KOPT-K1 (cell line): ENCODE data around the gene TNIK.

Experiments used
- H3K27ac ChIP-seq: fragments of 200-600 bp; sonication (generic); 2 replicates; pipeline ENCODE4 v1.5.1; 2016; ENCODE audit warnings: antibody characterized with exemption, mild to moderate bottlenecking, low read depth, low read length; ENCODE audit not compliant: poor library complexity, severe bottlenecking
- H3K36me3 ChIP-seq: fragments of 200-600 bp; sonication (generic); 2 replicates; pipeline ENCODE4 v1.5.1; 2017; ENCODE audit warnings: antibody characterized with exemption, mild to moderate bottlenecking, low read length, moderate library complexity; ENCODE audit not compliant: insufficient read depth
- H3K9me3 ChIP-seq: fragments of 200-600 bp; sonication (generic); 2 replicates; pipeline ENCODE4 v1.5.1; 2017; ENCODE audit warnings: antibody characterized with exemption, low read length, mild to moderate bottlenecking; ENCODE audit not compliant: insufficient read depth, poor library complexity, severe bottlenecking

TNIK gene

DNA sequence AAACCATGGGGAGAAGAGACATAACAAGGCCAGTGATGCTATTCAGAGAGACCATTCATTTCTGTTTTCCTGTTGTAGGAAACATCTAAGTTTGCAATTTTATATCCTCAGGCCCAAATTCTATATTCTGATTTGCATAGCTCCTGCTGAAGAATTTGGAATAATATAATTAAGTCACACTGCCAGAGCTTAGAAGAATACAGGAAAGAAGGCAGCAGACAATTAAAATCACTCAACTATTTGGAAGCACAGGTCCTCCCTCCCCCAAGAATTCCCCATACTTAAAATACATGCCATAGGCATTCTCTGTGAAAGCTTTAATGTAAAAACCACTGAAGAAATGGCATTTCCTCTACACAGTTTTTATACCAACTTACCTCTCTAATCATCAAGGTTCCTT lies 366.7 kb downstream of the TNIK start:
- no peaks in the 10 kb centered on the region for H3K36me3 ChIP-seq
- H3K27ac ChIP-seq = no peak overlapping the region
- no peaks in the 10 kb centered on the region for H3K9me3 ChIP-seq

DNA sequence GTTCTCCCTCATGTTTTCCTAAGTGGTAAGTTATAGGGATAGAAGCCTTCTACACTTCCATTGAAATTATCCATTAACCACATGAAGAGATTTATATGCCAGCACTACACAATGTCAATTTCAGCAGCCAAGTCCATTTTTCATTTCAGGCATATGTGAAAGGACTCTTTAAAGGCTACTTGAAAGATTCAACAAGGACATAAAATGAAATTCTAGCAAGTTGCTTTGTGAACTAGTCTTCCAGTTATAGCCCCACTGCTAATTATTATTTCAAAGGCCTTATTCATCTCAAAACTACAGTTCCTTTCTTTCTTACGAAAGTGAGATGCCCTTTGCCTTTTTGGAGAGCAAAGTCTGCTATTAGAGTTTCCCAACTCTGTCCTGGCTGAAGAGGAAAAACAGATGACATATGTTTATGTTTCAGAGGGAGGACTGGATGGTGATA lies 367.7 kb downstream of the TNIK start:
- H3K36me3 ChIP-seq = no peaks in the 10 kb centered on the region
- no peaks in the 10 kb centered on the region for H3K9me3 ChIP-seq
- H3K27ac ChIP-seq = no peak overlapping the region

DNA sequence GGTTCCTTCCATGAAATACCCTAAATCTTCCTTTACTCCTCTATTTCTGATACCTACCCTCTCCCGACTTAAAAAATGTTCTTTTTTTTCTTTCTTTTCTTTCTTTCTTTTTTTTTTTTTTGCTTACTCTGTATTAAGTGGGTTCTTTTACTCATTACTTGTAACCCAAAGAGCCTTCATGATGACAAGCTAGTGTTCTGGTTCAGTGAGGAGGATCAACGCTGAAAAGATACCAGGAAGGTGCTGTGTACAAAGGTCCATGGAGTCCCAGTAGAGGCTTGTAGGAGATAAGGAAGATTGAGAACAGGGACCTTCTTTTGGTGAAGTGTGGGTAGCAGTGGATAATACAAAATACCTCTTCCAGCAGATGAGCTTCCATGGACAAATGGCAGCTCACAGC lies 369.9 kb downstream of the TNIK start:
- H3K36me3 ChIP-seq = no peaks in the 10 kb centered on the region
- no peak overlapping the region for H3K27ac ChIP-seq
- no peaks in the 10 kb centered on the region for H3K9me3 ChIP-seq

- Histone ChIP-seq H3K27ac (no peak overlapping the region), H3K36me3 (no peaks in the 10 kb centered on the region), H3K9me3 (no peaks in the 10 kb centered on the region)
Observed at GRCh38 chr3:171088964-171089754, 371.0 kb downstream of the TNIK start.

DNA sequence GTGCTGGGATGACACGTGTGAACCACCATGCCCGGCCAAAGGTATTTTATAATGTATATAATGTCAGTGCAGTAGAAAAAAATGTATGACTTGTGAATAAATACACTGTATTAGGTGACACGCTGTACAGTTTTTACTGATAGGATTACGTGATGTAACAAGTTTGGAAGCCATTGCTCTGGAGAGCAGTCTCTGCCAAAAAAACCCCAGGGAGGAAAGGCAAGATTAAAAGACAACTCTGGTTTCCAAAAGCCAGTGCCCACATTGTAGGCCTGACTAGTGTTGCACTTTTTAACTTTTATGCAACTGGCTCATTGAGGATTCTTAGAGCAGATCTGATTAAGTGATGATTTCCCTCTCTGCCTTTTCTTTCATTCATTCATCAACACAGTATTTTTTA lies 371.7 kb downstream of the TNIK start:
- H3K9me3 ChIP-seq = no peaks in the 10 kb centered on the region
- H3K36me3 ChIP-seq = no peaks in the 10 kb centered on the region
- no peak overlapping the region for H3K27ac ChIP-seq

DNA sequence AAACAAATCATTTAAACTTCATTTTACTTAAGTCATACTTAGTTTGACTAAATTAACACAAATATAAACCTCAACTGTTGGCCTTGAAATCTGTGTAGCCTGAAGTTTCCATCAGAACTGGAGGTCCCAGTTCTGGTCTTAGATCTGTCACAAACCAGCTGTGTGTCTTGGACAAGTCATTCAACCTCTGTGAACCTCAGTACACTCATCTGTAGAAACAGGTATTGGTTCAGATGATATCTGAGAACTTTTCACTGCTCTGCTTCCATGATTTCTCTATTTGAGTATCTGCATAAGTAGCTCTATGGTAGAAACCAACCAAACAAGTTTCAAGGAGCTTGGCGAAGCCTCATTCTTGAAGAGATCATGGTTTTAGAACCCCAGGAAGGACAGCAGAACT lies 373.3 kb downstream of the TNIK start:
- H3K27ac ChIP-seq = no peak overlapping the region
- no peaks in the 10 kb centered on the region for H3K36me3 ChIP-seq
- H3K9me3 ChIP-seq = no peaks in the 10 kb centered on the region

DNA sequence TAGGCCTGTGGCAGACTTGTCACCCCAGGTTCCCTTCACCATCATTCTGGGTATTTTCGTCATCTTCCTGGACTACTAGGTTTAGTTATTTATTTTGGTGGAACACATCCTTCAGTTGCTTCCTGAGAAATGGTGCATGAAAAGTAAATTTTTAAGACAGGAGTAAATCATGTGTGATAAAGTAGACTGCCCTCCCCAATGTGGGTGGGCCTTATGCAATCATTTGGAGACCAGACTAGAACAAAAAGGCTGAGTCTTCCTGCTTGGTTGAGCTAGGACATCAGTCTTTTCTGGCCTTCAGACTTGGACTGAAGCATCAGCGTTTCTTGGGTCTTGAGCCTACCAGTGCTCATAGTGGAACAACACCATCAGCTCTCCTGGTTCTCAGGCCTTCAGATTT lies 382.9 kb downstream of the TNIK start:
- Histone ChIP-seq H3K36me3 (no peaks in the 10 kb centered on the region), H3K27ac (no peak overlapping the region), H3K9me3 (no peaks in the 10 kb centered on the region)

- no peaks in the 10 kb centered on the region for H3K9me3 ChIP-seq
- H3K36me3 ChIP-seq = no peaks in the 10 kb centered on the region
- no peak overlapping the region for H3K27ac ChIP-seq
Observed at GRCh38 chr3:171072432-171072831, 387.8 kb downstream of the TNIK start.

- no peak overlapping the region for H3K27ac ChIP-seq
- no peaks in the 10 kb centered on the region for H3K9me3 ChIP-seq
- no peaks in the 10 kb centered on the region for H3K36me3 ChIP-seq
Observed at GRCh38 chr3:171068658-171069057, 391.5 kb downstream of the TNIK start.

- H3K36me3 ChIP-seq = no peaks in the 10 kb centered on the region
Observed at GRCh38 chr3:171066206-171066605, 394.0 kb downstream of the TNIK start.

GRCh38 chr3:171065732-171066131 lies 394.5 kb downstream of the TNIK start:
- Histone ChIP-seq H3K27ac (no peak overlapping the region), H3K9me3 (no peaks in the 10 kb centered on the region), H3K36me3 (no peaks in the 10 kb centered on the region)

More at GRCh38 chr3:171066206-171066605, 394.0 kb downstream of the TNIK start:
- Histone ChIP-seq H3K9me3 (no peaks in the 10 kb centered on the region), H3K27ac (no peak overlapping the region)

GRCh38 chr3:171064461-171064860 lies 395.7 kb downstream of the TNIK start:
- H3K36me3 ChIP-seq = no peaks in the 10 kb centered on the region
- no peak overlapping the region for H3K27ac ChIP-seq
- no peaks in the 10 kb centered on the region for H3K9me3 ChIP-seq

- H3K9me3 ChIP-seq = no peaks in the 10 kb centered on the region
- H3K36me3 ChIP-seq = no peaks in the 10 kb centered on the region
- no peak overlapping the region for H3K27ac ChIP-seq
Observed at GRCh38 chr3:171061749-171062148, 398.5 kb downstream of the TNIK start.

GRCh38 chr3:171059978-171060377 lies 400.2 kb downstream of the TNIK start:
- Histone ChIP-seq H3K9me3 (no peaks in the 10 kb centered on the region), H3K36me3 (no peaks in the 10 kb centered on the region), H3K27ac (no peak overlapping the region)

DNA sequence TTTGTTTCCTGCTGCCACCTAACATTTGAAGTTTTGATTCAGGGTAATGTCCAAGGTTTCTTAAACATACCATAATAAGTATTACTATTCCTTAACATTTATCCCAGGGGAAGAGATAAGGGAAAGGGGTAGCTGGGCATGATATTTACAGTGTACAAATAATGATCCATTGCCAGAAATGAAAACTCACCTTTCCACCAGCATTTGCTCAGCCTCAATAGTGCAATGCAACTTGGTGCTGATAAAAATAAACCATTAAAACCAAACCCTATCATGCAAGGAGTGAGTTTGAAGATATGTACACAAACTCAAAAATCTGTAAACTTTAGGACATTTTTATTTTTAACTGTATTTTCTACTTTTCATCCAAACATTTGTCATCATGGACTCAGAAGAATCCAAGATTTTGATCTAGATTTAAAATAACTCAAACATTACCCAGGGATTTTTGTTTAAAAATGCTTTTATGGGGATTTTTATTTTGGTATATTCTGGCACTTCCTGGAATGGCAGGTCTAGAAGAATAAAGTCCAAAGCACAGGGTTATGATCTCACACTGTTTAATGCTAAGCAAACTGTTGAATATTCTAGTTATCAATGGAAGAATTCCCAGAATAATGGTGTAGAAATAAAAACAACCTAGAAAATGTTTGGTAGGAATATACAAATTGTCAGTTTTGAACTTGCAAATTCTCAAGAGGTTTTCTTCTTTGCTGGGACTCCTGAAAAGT lies 401.2 kb downstream of the TNIK start:
- H3K27ac ChIP-seq = no peak overlapping the region
- H3K36me3 ChIP-seq = no peaks in the 10 kb centered on the region
- no peaks in the 10 kb centered on the region for H3K9me3 ChIP-seq

DNA sequence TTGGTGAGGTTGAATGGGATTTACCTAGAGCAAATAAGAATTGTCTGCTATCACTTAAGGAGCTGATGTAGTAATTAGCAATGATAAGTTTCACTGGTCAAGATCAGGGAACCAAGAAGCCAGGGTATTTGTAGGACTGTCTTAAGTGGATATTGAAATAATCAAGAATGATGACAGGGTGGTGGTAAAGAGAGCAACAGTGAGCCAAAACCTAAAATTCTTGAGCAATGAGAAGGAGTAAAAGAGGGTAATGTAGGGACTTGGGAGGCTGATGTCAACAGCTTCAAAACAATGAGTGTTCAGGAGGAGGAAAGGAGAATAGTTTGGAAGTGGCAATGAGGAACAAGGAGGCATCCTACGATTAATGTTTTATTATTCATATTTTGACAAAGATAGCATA lies 402.1 kb downstream of the TNIK start:
- no peaks in the 10 kb centered on the region for H3K9me3 ChIP-seq
- no peaks in the 10 kb centered on the region for H3K36me3 ChIP-seq
- no peak overlapping the region for H3K27ac ChIP-seq
